HG02642 (cell line): Measurements from ENCODE around the gene JADE1.
A peak's percentile ranks its signal among the peaks of the same experiment; 100 is the strongest.

Experiments used
- ATAC-seq: cut with Tn5 transposase; IDR thresholded peaks from one replicate; pipeline ENCODE4 v1.9.1; 2021; ENCODE audit warnings: mild to moderate bottlenecking; ENCODE audit not compliant: unreplicated experiment, poor library complexity

The JADE1 gene

DNA sequence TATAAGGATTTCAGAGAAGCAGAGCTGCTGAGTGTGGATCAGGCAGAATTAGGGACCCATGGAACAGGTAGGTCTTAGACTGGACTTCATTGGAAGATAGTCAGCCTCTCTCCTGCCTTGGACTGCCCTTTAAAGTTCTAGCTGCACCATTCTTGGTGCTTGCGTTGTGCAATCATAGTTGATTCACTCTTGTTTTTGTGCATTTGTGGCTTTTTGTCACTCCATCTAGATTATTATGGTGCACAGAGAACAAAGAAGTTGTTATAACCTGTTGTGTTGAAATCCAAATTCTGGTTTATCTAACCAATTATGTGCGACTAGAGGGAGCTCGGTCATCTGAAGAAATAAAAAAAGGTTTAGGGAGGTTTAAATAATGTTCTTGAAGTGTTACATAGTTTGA, 59.3 kb downstream of the JADE1 start:
- ATAC-seq, result no peak

DNA sequence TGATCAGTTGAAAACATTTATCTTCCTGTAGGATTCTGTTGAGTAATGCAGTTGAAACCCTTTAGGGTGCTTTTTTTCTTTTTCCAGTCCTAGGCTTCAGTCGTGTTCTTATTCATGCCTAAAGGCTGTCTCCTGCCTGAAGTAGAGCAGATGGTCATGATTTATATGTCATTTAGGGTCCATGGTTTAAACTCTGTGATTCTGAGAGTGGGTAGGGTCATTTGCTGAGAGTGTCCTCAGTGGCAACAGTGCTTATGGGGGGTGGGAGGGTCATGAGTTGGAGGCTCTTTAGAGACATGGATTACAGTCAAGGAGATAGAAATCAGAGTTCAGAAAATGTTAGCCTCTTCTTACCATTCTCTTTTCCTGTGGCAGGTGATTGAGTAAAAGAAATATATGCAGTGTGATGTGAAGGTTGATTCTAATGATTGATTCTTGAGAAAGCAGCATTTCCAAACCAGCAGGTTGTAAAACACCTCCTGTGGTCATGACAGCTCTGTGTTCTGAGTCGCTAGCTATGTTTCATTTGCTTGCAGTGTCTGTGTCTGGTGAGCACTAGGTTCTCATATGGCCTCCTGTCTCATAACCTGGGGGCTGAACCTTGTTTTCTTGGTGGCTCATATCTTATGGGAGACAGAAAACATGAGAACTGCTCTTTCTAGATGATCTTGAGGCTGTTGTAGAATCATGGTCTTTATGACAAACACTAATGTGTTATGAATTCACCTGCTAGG, 60.4 kb downstream of the JADE1 start:
- ATAC-seq, result no peak

DNA sequence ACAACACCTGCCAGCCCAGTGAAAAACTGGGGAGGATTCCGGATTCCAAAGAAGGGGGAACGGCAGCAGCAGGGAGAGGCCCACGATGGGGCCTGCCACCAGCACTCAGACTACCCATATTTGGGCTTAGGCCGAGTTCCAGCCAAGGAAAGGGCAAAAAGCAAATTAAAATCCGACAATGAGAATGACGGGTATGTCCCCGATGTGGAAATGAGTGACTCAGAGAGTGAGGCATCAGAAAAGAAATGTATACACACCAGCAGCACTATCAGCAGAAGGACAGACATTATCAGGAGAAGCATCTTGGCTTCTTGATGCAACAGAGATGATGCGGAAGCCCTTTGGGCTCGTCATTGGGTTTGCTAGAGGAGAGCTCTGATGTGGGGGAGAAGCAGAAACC, 62.4 kb downstream of the JADE1 start:
- no peak for ATAC-seq

DNA sequence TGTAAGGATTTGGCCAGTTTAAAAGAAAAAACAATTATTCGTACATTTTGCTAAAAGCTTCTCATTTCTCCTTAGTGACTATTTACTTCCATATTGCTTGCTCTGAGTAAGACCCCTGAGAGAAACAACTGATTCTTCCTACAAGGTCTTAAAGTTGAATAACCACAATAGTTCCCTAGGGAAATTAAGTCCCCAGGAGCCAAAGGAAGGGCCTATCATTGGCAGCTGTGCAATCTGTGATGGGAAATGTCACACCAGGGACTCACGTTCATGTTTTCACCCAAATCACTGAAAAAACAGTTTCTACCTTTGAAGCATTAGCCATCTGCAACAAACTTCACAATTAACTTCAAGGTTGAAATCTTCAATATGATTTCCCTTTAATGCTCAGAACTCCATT, 66.7 kb downstream of the JADE1 start:
- ATAC-seq, result no peak

DNA sequence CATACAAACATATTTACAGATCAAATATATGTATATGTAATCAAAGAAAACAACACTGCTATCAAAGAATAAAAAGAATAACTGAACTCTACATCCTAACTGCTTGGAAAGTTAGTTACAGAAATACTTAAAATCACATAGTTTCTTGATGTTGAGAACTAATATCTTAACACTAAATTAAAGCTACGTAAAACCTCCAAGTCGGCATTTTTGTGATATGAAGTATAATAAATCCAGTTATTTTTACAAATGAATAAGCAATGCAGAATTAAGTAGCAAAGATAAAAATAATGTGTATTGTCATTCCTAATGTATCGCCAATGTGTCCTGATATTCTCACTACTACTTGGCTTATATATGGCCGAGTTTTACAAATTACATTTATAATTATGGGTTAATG, 68.4 kb downstream of the JADE1 start:
- no peak for ATAC-seq

DNA sequence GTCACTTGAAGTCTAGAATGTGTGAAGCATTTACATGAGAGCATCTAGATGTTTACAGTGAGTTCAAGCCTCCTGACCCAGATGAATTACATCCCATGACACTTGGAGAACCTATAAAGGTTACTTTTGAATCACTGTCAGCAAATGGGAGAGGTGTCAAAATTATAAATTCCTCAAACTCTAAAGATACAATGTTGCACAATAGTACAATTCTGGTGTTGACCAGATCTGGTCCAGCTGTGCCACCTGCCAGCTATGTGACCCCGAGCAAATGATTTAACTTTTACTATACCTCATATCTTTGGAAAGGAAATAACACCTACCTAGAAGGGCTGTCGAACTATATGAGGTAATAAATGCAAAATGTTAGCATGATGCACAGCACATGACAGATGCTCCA, 69.8 kb downstream of the JADE1 start:
- no peak for ATAC-seq

DNA sequence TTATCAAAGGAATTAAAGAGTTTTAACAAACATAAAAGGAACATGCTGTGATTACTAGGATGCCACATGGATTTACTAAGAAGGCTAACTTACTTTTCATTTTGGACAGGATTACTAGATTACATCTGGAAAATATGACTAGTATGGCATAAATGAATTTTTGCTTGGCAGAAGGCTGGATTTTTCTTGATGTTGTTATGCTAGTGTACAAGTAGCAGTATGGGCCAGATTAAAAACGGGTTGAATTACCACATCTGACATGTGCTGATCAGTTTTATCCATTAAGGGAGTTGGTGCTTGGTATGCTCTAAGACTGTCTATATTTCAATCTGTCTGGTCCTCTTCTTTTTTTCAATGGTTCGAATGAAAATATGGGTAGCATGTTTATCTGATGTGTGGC, 70.5 kb downstream of the JADE1 start:
- ATAC-seq, result no peak

DNA sequence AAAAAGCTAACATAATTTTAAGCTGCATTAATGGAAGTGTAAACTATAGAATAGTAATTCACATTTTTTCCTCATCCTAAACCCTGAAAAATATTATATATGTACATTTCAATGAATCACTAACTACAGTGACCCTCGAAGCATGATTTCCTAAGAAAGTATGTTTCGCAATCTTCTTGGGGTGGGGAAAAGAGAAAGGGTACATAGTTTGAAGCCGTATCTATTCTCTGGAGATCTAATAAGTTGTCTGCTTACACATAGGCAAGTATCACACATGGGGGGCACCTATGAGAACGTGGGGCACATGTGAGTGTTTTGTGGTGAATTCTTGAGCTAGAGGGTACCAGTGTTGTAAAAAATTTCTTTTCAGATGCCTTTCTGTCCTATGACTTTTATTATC, 71.2 kb downstream of the JADE1 start:
- no peak for ATAC-seq

DNA sequence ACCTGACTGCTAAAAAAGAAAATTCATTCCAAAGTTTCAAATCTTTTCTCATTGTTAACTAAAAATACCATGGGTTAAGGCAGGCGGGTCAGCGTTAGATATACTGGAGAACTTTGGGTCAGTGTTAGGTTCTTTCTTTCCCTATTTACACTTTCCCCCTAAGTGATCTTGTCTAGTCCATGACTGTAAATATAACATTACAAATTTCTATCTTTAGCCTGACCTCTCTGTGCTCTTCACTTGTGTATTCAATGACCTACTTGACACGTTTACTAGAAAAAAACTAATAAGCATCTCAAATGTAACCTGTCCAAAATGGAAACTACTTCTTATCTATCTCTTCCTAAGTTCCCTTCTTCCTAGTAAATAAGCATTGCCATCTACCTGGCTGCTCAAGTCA, 95.3 kb downstream of the JADE1 start:
- ATAC-seq, result no peak

DNA sequence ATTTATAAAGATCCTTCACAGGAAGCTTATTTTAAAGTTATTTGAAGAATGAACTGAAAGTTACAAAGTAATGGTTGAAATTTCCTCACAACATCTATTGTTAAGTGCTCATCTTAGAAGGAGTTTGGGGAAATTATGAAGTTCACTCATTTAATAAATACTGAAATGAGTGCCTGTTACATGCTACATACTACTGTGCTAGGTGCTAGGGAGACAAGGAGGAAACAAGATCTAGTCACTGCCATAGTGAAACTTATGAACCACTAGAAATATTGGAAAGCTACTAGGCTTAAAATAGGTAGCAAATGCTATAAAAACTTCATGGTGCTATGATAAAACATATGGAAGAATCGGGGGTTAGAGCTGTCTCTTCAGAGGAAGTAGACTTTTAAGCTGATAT, 97.1 kb downstream of the JADE1 start:
- no peak for ATAC-seq

DNA sequence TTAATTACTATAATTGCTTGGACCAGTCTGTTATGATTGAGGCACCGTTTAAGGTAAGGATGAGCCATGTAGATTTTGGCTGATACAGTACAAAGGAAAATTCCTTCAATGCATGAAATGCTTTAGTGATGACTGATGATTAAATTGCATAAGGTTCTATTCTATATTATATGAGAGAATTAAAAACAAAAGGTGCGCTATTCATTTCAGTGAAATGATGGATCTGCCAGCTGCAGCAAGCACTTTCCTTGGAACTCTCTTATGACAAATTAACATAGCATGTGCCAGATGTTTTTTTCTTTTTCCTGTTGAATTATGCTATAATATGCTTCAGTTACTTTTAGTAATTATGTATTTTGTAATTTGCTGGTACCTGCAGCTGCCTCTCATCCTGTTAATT, 98.5 kb downstream of the JADE1 start:
- ATAC-seq, result no peak

DNA sequence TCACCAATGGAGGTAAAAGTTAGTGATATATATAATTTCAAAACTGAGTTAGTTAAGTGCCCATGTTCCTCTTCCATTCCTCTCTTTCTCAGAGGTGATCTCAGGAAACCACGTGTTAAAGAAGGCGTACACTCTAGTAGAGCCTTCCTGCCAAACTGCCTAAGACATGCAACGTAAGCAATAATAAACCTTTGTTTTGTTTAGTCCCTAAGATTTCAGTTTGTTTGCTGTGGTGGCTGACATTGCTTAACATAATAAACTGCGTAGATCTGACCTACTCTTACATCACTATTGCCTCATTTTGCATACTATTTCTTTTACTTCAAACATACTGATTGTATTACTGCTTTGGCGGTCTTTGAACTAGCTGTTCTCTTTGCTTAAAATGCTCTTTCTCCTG, 99.2 kb downstream of the JADE1 start:
- ATAC-seq, result no peak

DNA sequence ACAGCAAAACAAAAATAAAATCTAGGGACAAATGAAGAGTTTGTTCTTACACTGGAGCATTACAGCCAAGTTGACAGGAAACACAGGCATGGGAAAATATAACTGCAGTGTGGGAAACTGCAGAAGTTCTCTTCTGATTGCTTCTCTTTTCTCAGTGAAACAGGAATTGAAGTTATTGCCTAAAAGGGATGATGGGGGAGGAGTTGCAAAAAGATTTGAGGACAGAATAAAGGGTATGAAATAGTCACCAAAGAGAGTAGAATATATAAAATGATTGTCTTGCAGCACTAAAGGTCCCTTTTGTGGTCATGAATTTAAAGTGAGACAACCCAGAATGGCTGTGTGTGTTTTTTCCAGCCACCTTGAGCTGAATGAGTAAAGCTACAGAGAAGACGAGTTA, 103.7 kb downstream of the JADE1 start:
- ATAC-seq, result no peak

DNA sequence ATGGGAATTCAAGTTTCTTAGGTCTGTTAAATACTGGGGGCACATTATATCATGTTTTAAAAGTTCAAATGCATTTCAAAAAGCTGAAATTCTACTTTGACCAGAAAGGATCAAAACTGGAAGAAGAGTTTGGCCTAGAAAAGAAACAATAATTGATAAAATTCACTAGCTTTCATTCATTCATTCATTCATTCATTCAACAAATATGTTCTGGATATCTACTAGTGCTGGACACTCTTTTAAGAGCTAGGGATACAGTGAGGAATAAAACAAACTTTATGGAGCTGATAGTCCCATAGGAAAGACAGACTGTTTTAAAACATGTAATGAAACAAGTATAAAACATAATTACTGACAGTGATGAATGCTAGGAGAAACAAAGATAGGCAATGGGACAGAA, 106.0 kb downstream of the JADE1 start:
- ATAC-seq, result no peak

DNA sequence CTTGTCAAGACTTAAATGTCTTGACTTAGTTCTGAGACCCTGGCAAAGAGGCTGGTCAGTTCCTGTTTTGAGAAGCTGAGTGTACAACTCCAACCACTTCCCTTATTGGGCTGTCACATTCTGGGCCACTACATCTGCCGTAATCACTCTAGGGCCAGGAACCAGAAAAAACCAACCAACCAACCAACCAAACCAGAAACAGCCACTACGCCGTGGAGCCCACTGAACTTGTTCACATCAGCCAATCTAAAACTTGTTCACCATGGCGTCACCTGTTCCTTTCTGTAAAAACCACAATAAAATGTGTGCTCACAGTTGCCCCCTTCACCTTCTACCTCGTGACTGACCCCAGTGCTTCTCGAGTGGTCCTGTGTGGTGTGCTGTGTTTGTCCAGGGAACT, 107.3 kb downstream of the JADE1 start:
- peak; percentile 76 for ATAC-seq

DNA sequence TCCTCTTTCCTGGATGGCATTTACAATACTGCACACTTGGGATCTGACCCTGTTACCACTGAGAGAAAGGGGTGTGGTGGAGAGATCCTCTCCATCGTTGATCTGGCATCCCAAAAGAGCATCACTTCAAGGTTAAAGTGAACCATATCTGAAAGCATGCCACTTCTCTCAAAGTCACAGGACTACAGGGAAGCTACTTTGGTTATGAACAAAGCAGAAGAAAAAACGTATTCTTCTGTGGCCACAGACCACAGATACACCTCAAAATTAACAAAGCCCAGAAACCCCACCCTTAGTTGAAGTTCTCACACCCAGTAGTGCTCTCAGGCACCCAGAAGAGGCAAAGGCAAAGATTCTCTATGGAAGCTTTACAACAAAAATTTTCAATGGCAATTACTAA, 108.3 kb downstream of the JADE1 start:
- peak; percentile 76 for ATAC-seq

DNA sequence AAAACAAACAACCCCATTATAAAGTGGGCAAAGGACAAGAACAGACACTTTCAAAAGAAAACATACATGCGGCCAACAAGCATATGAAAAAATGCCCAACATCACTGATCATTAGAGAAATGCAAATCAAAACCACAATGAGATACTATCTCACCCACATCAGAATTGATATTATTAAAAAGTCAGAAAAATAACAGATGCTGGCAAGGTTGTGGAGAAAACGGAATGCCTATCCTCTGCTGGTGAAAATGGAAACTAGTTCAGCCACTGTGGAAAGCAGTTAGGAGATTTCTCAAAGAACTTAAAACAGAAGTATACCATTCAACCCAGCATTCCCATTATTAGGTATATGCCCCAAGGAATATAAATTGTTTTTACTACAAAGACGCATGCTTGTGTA, 112.5 kb downstream of the JADE1 start:
- no peak for ATAC-seq
